ENCODE measurements around the gene WLS.
A peak's percentile ranks its signal among the peaks of the same experiment; 100 is the strongest.

DNA sequence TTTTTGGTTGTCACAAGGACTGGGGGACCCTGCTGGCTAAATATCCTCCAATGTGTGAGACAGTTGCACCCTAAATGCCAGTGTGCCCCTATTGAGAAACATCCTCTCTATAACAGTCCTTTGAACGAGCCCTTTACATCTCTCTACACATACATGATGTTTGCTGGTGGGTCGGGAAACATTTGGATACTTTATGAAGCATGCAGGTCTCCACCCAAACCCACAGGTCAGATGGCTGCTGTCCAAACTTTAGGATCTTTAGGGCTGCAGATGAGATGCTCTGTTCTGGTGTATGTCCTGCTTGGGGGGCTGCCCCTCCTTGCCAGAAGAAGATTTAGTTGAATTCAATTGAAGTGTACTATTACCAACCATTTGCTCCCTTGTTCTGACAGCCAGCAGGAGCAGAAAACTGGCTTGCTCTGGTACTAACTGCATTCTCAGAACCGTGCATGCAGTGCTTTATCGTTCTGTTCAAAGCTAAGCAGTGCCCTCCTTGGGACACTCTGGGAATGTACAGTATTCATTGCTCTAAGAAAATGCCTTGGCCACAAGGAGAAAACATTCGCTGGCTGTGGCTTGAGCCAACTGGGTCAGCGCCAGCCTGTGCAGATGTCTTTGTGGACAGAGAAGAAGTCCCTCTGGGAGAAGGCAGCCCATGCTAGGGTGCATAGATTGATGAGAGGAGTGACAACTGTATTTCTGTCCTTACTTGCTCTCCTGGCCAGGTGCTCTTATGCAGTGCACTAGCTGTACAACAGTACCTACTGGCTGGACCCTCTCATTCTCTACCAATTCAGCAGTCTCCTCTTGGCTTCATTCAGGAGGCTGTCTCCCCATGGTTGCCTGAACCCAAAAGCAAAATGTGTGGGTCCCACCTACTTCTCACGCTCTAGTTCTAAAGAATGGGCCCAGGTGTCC, 120.5 kb downstream of the WLS start:
- TF ChIP-seq, protein P1, sequence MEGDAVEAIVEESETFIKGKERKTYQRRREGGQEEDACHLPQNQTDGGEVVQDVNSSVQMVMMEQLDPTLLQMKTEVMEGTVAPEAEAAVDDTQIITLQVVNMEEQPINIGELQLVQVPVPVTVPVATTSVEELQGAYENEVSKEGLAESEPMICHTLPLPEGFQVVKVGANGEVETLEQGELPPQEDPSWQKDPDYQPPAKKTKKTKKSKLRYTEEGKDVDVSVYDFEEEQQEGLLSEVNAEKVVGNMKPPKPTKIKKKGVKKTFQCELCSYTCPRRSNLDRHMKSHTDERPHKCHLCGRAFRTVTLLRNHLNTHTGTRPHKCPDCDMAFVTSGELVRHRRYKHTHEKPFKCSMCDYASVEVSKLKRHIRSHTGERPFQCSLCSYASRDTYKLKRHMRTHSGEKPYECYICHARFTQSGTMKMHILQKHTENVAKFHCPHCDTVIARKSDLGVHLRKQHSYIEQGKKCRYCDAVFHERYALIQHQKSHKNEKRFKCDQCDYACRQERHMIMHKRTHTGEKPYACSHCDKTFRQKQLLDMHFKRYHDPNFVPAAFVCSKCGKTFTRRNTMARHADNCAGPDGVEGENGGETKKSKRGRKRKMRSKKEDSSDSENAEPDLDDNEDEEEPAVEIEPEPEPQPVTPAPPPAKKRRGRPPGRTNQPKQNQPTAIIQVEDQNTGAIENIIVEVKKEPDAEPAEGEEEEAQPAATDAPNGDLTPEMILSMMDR (IDR thresholded peaks at IDR 0.05) = peak; percentile 32 to 35 (median 34)
- TF ChIP-seq POLR2A (IDR thresholded peaks at IDR 0.05) = no peak
